GM12878 (cell line): ENCODE measurements around the gene SGMS1.

Source experiments
- CTCF ChIP-seq, 3 experiments: IDR thresholded peaks in 2 of 3; conservative IDR thresholded peaks in 1 of 3; 2 replicates each; pipeline ENCODE4 v1.5.1; 2011; ENCODE audit warnings: low read depth in 3 of 3, low read length in 3 of 3, mild to moderate bottlenecking in 3 of 3, control low read depth in 2 of 3, moderate library complexity in 2 of 3, inconsistent platforms in 1 of 3, mixed read lengths in 1 of 3; ENCODE audit not compliant: control insufficient read depth in 2 of 3, insufficient read depth in 1 of 3; ENCODE audit errors: extremely low read depth in 1 of 3
- EZH2 ChIP-seq: IDR thresholded peaks from 2 replicates; pipeline ENCODE4 v1.6.1; 2012; ENCODE audit warnings: low read depth, mild to moderate bottlenecking, control low read depth, inconsistent platforms, low read length, borderline replicate concordance; ENCODE audit not compliant: control insufficient read depth
- JUND ChIP-seq: IDR thresholded peaks from 2 replicates; pipeline ENCODE4 v1.6.1; 2012; ENCODE audit warnings: low read depth, mild to moderate bottlenecking, low read length, improper control_type of control experiment, moderate library complexity
- MYC ChIP-seq: IDR thresholded peaks from 2 replicates; pipeline ENCODE4 v1.6.1; 2011; ENCODE audit warnings: mild to moderate bottlenecking, low read length, moderate library complexity, inconsistent platforms; ENCODE audit not compliant: insufficient read depth, insufficient replicate concordance, insufficient read length, severe bottlenecking
- NFXL1 ChIP-seq: fragments of 450-650 bp; IDR thresholded peaks from 2 replicates; pipeline ENCODE4 v1.6.1; 2017; ENCODE audit warnings: antibody characterized with exemption, mild to moderate bottlenecking, borderline replicate concordance
- NFYB ChIP-seq: IDR thresholded peaks from 2 replicates; pipeline ENCODE4 v1.6.1; 2011; ENCODE audit warnings: low read depth, mild to moderate bottlenecking, low read length, improper control_type of control experiment, moderate library complexity; ENCODE audit not compliant: insufficient read depth
- POLR2A ChIP-seq: IDR thresholded peaks from 2 replicates; pipeline ENCODE4 v1.6.1; 2011; ENCODE audit warnings: low read depth, mild to moderate bottlenecking, low read length
- REST ChIP-seq: IDR thresholded peaks from 2 replicates; pipeline ENCODE4 v1.6.1; 2012; ENCODE audit warnings: mild to moderate bottlenecking, low read depth, low read length

- TF ChIP-seq POLR2A (no peak), EZH2 (no peak), NFYB (no peak), JUND (no peak), REST (no peak), MYC (no peak), NFXL1 (no peak), CTCF (IDR thresholded peaks at IDR 0.05 in 2 of 3, conservative IDR thresholded peaks at IDR 0.05 in 1 of 3; ENCODE audit: control insufficient read depth in 2 of 3, extremely low read depth in 1 of 3, insufficient read depth in 1 of 3, low read depth in 3 of 3, low read length in 3 of 3) (no peak)
Measured at GRCh38 chr10:50335397-50335796, 288.4 kb downstream of the SGMS1 start.
